Measurements from ENCODE around the gene BATF.

- no peak for TF ChIP-seq POLR2A (IDR thresholded peaks at IDR 0.05; ENCODE audit: low read length)
- no peak for TF ChIP-seq GATA1 (IDR thresholded peaks at IDR 0.05; ENCODE audit: low read depth, low read length)
Measured at GRCh38 chr14:75496755-75497154, 25.5 kb upstream of the BATF start.

All from erythroblast (primary cell).